ENCODE data around the gene TOP2B. TPM values are rescaled to one million over a fixed set of nuclear protein-coding genes. Genes with fewer than 3 reads are reported as not detected.

TOP2B gene
- polyA plus RNA-seq, 1 donor (not counting 4 experiments of a cell fraction or from before 2014, with no cell fraction given): 71.8 TPM

- no peak for DNase-seq (ENCODE audit: low read depth, low spot score)
- peaks cover 3% of the 10 kb centered on the region for H3K4me1 ChIP-seq (ENCODE audit: control insufficient read depth, extremely low read depth, insufficient read depth, low read length)
- no peaks in the 10 kb centered on the region for H3K36me3 ChIP-seq (ENCODE audit: control insufficient read depth in 2 of 2, extremely low read depth in 1 of 2, insufficient read depth in 2 of 2, low read length in 2 of 2)
- no peak overlapping the region for H3K27ac ChIP-seq (ENCODE audit: control insufficient read depth, insufficient read depth, low read length)
- no peak overlapping the region for H3K9ac ChIP-seq (ENCODE audit: control insufficient read depth, extremely low read depth, insufficient read depth, low read length)
- no peak for FAIRE-seq
- dilution Hi-C loops (cut with MboI; ENCODE audit: extremely low pct_ligation_motif_present, low sequenced_read_pairs): no loop called here
- H4K20me1 ChIP-seq (ENCODE audit: control insufficient read depth, extremely low read depth, insufficient read depth, low read length): no peaks in the 10 kb centered on the region
- TF ChIP-seq EZH2 (IDR thresholded peaks at IDR 0.05; ENCODE audit: low read length): no peak
- TF ChIP-seq, protein P1, sequence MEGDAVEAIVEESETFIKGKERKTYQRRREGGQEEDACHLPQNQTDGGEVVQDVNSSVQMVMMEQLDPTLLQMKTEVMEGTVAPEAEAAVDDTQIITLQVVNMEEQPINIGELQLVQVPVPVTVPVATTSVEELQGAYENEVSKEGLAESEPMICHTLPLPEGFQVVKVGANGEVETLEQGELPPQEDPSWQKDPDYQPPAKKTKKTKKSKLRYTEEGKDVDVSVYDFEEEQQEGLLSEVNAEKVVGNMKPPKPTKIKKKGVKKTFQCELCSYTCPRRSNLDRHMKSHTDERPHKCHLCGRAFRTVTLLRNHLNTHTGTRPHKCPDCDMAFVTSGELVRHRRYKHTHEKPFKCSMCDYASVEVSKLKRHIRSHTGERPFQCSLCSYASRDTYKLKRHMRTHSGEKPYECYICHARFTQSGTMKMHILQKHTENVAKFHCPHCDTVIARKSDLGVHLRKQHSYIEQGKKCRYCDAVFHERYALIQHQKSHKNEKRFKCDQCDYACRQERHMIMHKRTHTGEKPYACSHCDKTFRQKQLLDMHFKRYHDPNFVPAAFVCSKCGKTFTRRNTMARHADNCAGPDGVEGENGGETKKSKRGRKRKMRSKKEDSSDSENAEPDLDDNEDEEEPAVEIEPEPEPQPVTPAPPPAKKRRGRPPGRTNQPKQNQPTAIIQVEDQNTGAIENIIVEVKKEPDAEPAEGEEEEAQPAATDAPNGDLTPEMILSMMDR (optimal IDR thresholded peaks at IDR 0.05 in 1 of 3, IDR thresholded peaks at IDR 0.05 in 1 of 3, conservative IDR thresholded peaks at IDR 0.05 in 1 of 3; ENCODE audit: extremely low read depth in 1 of 3, insufficient read depth in 2 of 3, low read length in 3 of 3): no peak
- H3K9me1 ChIP-seq (ENCODE audit: control insufficient read depth, extremely low read depth, insufficient read depth, low read length): no peaks in the 10 kb centered on the region
- H3K4me2 ChIP-seq (ENCODE audit: control insufficient read depth, extremely low read depth, insufficient read depth, low read depth, low read length): no peak overlapping the region
- no peak overlapping the region for H3K4me3 ChIP-seq (ENCODE audit: control insufficient read depth in 2 of 3, extremely low read depth in 1 of 3, insufficient read depth in 2 of 3, low read depth in 1 of 3, low read length in 3 of 3)
- H3K9me3 ChIP-seq (ENCODE audit: control insufficient read depth, low read depth, low read length): no peaks in the 10 kb centered on the region
- H3K79me2 ChIP-seq (ENCODE audit: control insufficient read depth, insufficient read depth, low read length): no peaks in the 10 kb centered on the region
- H2AFZ ChIP-seq (ENCODE audit: control insufficient read depth, low read length): no peak overlapping the region
- no peaks in the 10 kb centered on the region for H3K27me3 ChIP-seq (ENCODE audit: control insufficient read depth, extremely low read depth, insufficient read depth, low read length)
These were observed 27.6 kb upstream of the TOP2B start for GRCh38 chr3:25692341-25692740.

DNA sequence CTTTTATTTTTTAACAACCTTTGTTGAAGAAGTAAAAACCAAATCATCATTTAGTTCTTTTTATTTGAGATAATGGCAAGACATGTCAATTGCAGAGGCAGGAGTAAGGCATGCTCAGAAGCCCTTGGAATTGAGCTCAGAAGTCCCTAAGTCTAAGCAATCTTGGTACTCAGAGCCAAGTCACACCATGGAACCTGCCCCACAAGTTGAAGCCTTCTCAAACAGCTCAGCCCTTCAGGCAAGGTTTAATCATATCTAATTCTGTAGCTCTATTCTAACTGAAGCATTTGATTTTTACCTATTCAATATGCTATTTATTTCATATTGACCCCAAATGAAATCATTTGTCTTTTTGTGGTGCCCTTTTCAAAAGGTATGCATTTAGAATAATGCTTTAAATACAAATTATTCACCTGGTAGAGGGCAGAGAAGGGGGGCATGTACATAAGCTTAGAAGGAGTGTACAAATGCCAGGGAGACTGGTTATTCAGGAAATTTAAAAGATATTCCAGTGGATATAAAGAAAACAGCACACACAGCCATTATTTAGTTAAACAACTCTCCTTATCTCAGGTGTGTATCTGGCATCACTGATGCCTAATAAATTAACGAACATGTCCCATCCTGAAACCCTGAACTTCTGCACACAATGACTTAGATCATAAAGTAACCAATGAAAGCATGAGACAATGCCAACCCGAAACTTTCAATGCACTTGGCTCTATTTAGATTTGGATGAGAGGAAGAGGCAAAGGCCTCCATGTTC lies 26.2 kb upstream of the TOP2B start:
- Histone ChIP-seq H3K9me1 (ENCODE audit: control insufficient read depth, extremely low read depth, insufficient read depth, low read length) (no peaks in the 10 kb centered on the region), H3K79me2 (ENCODE audit: control insufficient read depth, insufficient read depth, low read length) (no peaks in the 10 kb centered on the region), H4K20me1 (ENCODE audit: control insufficient read depth, extremely low read depth, insufficient read depth, low read length) (no peaks in the 10 kb centered on the region), H3K4me2 (ENCODE audit: control insufficient read depth, extremely low read depth, insufficient read depth, low read depth, low read length) (no peak overlapping the region), H3K4me3 (ENCODE audit: control insufficient read depth in 2 of 3, extremely low read depth in 1 of 3, insufficient read depth in 2 of 3, low read depth in 1 of 3, low read length in 3 of 3) (no peak overlapping the region), H3K9me3 (ENCODE audit: control insufficient read depth, low read depth, low read length) (no peaks in the 10 kb centered on the region), H2AFZ (ENCODE audit: control insufficient read depth, low read length) (no peak overlapping the region), H3K4me1 (ENCODE audit: control insufficient read depth, extremely low read depth, insufficient read depth, low read length) (peaks cover 3% of the 10 kb centered on the region), H3K27me3 (ENCODE audit: control insufficient read depth, extremely low read depth, insufficient read depth, low read length) (no peaks in the 10 kb centered on the region), H3K36me3 (ENCODE audit: control insufficient read depth in 2 of 2, extremely low read depth in 1 of 2, insufficient read depth in 2 of 2, low read length in 2 of 2) (no peaks in the 10 kb centered on the region), H3K27ac (ENCODE audit: control insufficient read depth, insufficient read depth, low read length) (no peak overlapping the region), H3K9ac (ENCODE audit: control insufficient read depth, extremely low read depth, insufficient read depth, low read length) (no peak overlapping the region)
- TF ChIP-seq EZH2 (IDR thresholded peaks at IDR 0.05; ENCODE audit: low read length): no peak
- TF ChIP-seq, protein P1 (optimal IDR thresholded peaks at IDR 0.05 in 1 of 3, IDR thresholded peaks at IDR 0.05 in 1 of 3, conservative IDR thresholded peaks at IDR 0.05 in 1 of 3; ENCODE audit: extremely low read depth in 1 of 3, insufficient read depth in 2 of 3, low read length in 3 of 3): no peak
- dilution Hi-C loops (cut with MboI; ENCODE audit: extremely low pct_ligation_motif_present, low sequenced_read_pairs): no loop called here
- DNase-seq (ENCODE audit: low read depth, low spot score) (no peak), FAIRE-seq (no peak)
